Naive B cell (primary cell): Measurements from ENCODE around the gene SHANK2. TPM values are rescaled to one million over a fixed set of nuclear protein-coding genes. Genes with fewer than 3 reads are reported as not detected.

Source experiments
- ATAC-seq, 2 donors: fragments of 150-1000 bp; cut with Tn5 transposase; 2 replicates each; pipeline ENCODE4 v1.10.0; 2021; ENCODE audit warnings: low read depth in 2 of 2, mild to moderate bottlenecking in 2 of 2, moderate library complexity in 2 of 2
- DNase-seq: peaks from one replicate; pipeline ENCODE4 v3.0.0; 2022
- H3K27ac Mint-ChIP-seq, 6 donors: one replicate each; pipeline ENCODE4 v1.8.0; 2020 to 2022; ENCODE audit warnings: mild to moderate bottlenecking in 6 of 6, mixed read lengths in 6 of 6, moderate library complexity in 5 of 6, inconsistent platforms in 2 of 6
- H3K27me3 Mint-ChIP-seq, 3 donors: one replicate each; pipeline ENCODE4 v1.8.0; 2021 to 2022; ENCODE audit warnings: mixed read lengths in 3 of 3, mild to moderate bottlenecking in 1 of 3
- H3K36me3 Mint-ChIP-seq, 2 donors: one replicate each; pipeline ENCODE4 v1.8.0; 2020 to 2022; ENCODE audit warnings: mixed read lengths in 2 of 2, inconsistent platforms in 1 of 2, mild to moderate bottlenecking in 1 of 2
- H3K4me1 Mint-ChIP-seq, 3 donors: one replicate each; pipeline ENCODE4 v1.8.0; 2020 to 2022; ENCODE audit warnings: mixed read lengths in 3 of 3, inconsistent platforms in 1 of 3, mild to moderate bottlenecking in 1 of 3, moderate library complexity in 1 of 3
- H3K4me3 Mint-ChIP-seq, 8 donors: one replicate each; pipeline ENCODE4 v1.8.0; 2020 to 2022; ENCODE audit warnings: mild to moderate bottlenecking in 8 of 8, mixed read lengths in 8 of 8, moderate library complexity in 8 of 8, inconsistent platforms in 2 of 8
- H3K9me3 Mint-ChIP-seq, 7 donors: one replicate each; pipeline ENCODE4 v1.8.0; 2020 to 2022; ENCODE audit warnings: mixed read lengths in 7 of 7, mild to moderate bottlenecking in 5 of 7, inconsistent platforms in 2 of 7, moderate library complexity in 1 of 7
- polyA plus RNA-seq, 6 donors: library from polyadenylated mRNA; unstranded; fragments of 300-500 nt; fragmentation: Illumina TruSeq; gene quantifications; one replicate each; pipeline ENCODE4 v1.2.3, GENCODE V29; 2021; ENCODE audit warnings: low read depth in 6 of 6

The SHANK2 gene
- polyA plus RNA-seq, 6 donors from 2014 or later, result not detected

GRCh38 chr11:71283971-71284441 is 31.6 kb upstream of the SHANK2 start:
- no peak for ATAC-seq
- Mint-ChIP-seq H3K9me3 (peaks cover under 1 to 6% (median 4%) of the 10 kb centered on the region in 7 donors), H3K4me1 (no peaks in the 10 kb centered on the region), H3K4me3 (no peak overlapping the region), H3K27me3 (peaks cover 19 to 38% (median 35%) of the 10 kb centered on the region in 3 donors), H3K27ac (no peak overlapping the region), H3K36me3 (no peaks in the 10 kb centered on the region)
- no peak for DNase-seq

- DNase-seq (no peak), ATAC-seq (no peak)
- Mint-ChIP-seq H3K27ac (no peak overlapping the region), H3K4me1 (no peaks in the 10 kb centered on the region), H3K4me3 (no peak overlapping the region), H3K36me3 (no peaks in the 10 kb centered on the region), H3K27me3 (peaks cover 16 to 31% (median 30%) of the 10 kb centered on the region in 3 donors), H3K9me3 (no peaks in the 10 kb centered on the region)
These were observed 30.4 kb upstream of the SHANK2 start for GRCh38 chr11:71282581-71283351.

DNA sequence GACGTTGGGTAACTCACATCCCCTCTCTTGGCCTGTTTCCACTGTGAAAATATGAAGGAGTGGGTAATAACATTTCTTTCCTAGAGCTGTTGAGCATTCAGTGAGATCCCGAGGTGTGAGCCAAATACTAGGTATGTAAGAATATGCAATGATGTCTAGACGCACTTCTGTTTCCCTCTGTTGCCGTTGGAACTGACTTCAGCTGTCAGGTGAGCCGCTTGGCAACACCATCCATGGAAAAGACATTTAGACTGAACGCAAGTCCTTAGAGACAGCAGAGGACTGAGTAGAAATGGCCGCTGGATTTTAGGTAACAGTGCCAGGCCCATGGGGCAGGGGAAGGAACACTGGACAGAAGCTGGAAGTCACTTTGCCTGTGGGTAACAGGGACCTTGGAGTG is 29.5 kb upstream of the SHANK2 start:
- DNase-seq (no peak), ATAC-seq (no peak)
- H3K27ac Mint-ChIP-seq, result no peak overlapping the region
- no peaks in the 10 kb centered on the region for H3K4me1 Mint-ChIP-seq
- no peak overlapping the region for H3K4me3 Mint-ChIP-seq
- no peaks in the 10 kb centered on the region for H3K36me3 Mint-ChIP-seq
- H3K9me3 Mint-ChIP-seq, result no peaks in the 10 kb centered on the region
- H3K27me3 Mint-ChIP-seq, result peaks cover 12 to 39% (median 29%) of the 10 kb centered on the region in 3 donors

DNA sequence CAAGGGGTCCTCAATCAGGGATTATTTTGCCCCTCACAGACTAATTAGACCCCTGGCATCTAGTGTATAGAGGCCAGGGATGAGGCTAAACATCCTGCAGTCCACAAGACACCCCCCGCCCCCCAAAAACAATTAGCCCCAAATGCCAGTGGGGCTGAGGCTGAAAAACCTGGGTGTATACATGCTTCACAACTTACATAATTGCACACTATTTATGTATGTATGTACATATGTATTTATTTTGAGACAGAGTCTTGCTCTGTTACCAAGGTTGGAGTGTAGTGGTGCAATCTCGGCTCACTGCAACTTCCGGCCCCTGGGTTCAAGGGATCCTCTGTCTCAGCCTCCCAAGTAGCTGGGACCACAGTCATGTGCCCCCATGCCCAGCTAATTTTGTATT is 28.8 kb upstream of the SHANK2 start:
- ATAC-seq (no peak), DNase-seq (no peak)
- no peaks in the 10 kb centered on the region for H3K4me1 Mint-ChIP-seq
- H3K27ac Mint-ChIP-seq, result no peak overlapping the region
- H3K36me3 Mint-ChIP-seq, result no peaks in the 10 kb centered on the region
- peaks cover 13 to 41% (median 32%) of the 10 kb centered on the region in 3 donors for H3K27me3 Mint-ChIP-seq
- H3K4me3 Mint-ChIP-seq, result no peak overlapping the region
- H3K9me3 Mint-ChIP-seq, result no peaks in the 10 kb centered on the region

GRCh38 chr11:71279916-71280645 is 27.7 kb upstream of the SHANK2 start:
- Mint-ChIP-seq H3K9me3 (peaks cover 0 to 5% (median 0%) of the 10 kb centered on the region in 7 donors), H3K4me1 (no peaks in the 10 kb centered on the region), H3K36me3 (no peaks in the 10 kb centered on the region), H3K27me3 (peaks cover 9 to 42% (median 24%) of the 10 kb centered on the region in 3 donors), H3K4me3 (no peak overlapping the region), H3K27ac (no peak overlapping the region)
- DNase-seq (no peak), ATAC-seq (no peak)

DNA sequence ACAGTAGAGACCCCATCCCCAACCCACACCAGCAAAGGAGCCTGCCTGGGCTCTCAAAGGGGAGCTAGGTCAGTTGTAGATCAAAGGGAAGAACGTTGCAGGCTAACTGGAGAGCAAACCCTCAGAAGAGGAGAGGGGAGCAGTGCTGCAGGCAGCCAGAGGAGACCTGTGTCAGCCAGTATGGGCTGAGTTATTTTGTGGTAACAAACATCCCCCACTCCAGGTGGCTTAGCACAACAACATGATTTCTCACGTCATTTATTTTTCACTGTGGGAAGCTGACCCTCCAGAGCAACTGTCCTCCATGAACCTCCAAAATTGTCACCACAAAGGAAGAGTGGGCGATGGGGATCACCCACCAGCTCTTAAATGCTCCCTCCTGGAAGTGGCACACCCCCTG is 19.8 kb upstream of the SHANK2 start:
- Mint-ChIP-seq H3K27ac (no peak overlapping the region), H3K36me3 (peaks cover 0 to 8% of the 10 kb centered on the region in 2 donors), H3K4me3 (no peak overlapping the region), H3K4me1 (no peaks in the 10 kb centered on the region), H3K9me3 (peaks cover 8 to 38% (median 23%) of the 10 kb centered on the region in 7 donors), H3K27me3 (peaks cover 7 to 39% (median 20%) of the 10 kb centered on the region in 3 donors)
- DNase-seq (no peak), ATAC-seq (no peak)

DNA sequence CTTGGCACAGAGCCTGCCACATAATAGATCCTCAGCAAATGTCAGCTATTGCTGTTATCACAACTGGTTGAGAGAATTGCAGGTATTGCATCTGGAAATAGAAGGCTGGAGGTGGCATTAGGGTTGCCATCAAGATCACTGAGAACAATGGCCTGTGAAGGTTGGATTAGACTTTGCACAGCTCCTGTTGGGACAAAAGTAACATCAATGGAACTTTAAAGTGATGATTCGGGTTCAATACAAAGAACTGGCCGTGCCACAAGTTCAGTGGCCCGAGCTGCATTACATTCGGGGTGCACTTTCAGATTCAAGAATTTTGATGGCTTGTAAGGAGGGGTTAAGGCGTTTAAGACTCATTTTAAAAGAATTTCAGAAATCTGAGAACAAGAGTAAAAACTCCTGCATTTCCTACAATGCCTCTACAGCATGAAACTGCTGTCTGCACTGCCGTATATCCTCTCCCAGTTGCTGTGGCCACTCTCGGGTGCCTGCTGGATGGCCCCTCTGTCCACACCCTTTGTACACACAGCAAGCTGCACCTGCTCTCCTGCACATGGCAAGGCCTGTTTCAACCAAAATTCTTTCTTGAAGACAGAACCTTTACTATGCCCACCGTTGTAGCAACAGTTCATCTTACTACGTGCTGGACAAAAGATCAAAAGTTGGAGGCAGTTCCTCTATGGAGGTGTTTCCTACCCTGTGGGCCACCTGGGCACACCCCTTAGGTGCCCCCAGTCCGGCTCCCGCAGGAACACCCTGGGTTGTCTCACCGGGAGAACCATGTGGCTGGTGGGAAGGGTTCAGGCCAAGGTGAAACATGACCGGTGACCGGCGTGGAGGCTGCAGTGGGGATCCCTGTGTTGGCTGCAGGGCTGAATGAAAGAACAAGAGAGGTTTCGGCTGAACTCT is 17.5 kb upstream of the SHANK2 start:
- Mint-ChIP-seq H3K4me3 (no peak overlapping the region), H3K27me3 (peaks cover 18 to 42% (median 32%) of the 10 kb centered on the region in 3 donors), H3K27ac (no peak overlapping the region), H3K36me3 (peaks cover 5 to 8% of the 10 kb centered on the region in 2 donors), H3K4me1 (no peaks in the 10 kb centered on the region), H3K9me3 (peaks cover 8 to 31% (median 22%) of the 10 kb centered on the region in 7 donors)
- no peak for ATAC-seq
- no peak for DNase-seq

GRCh38 chr11:71268706-71269321 is 16.4 kb upstream of the SHANK2 start:
- Mint-ChIP-seq H3K4me1 (no peaks in the 10 kb centered on the region), H3K4me3 (no peak overlapping the region), H3K36me3 (peaks cover 5 to 8% of the 10 kb centered on the region in 2 donors), H3K27me3 (peaks cover 19 to 40% (median 38%) of the 10 kb centered on the region in 3 donors), H3K27ac (peak overlapping the region in 1 of 6 donors; percentile 38), H3K9me3 (peaks cover 7 to 20% (median 16%) of the 10 kb centered on the region in 7 donors)
- ATAC-seq (no peak), DNase-seq (no peak)

- peaks cover 0 to 5% of the 10 kb centered on the region in 2 donors for H3K36me3 Mint-ChIP-seq
- DNase-seq, result no peak
- H3K9me3 Mint-ChIP-seq, result peaks cover 0 to 11% (median 10%) of the 10 kb centered on the region in 7 donors
- H3K4me3 Mint-ChIP-seq, result no peak overlapping the region
- no peaks in the 10 kb centered on the region for H3K4me1 Mint-ChIP-seq
- H3K27ac Mint-ChIP-seq, result no peak overlapping the region
- ATAC-seq, result no peak
- peaks cover 23 to 46% (median 40%) of the 10 kb centered on the region in 3 donors for H3K27me3 Mint-ChIP-seq
These were observed 15.5 kb upstream of the SHANK2 start for GRCh38 chr11:71267807-71268421.

- DNase-seq, result no peak
- Mint-ChIP-seq H3K9me3 (no peaks in the 10 kb centered on the region), H3K36me3 (peaks cover 0 to 5% of the 10 kb centered on the region in 2 donors), H3K4me3 (no peak overlapping the region), H3K4me1 (no peaks in the 10 kb centered on the region), H3K27me3 (peaks cover 28 to 46% (median 40%) of the 10 kb centered on the region in 3 donors), H3K27ac (peak overlapping the region in 1 of 6 donors; percentile 18)
- ATAC-seq, result no peak
These were observed 13.9 kb upstream of the SHANK2 start for GRCh38 chr11:71266114-71266833.

DNA sequence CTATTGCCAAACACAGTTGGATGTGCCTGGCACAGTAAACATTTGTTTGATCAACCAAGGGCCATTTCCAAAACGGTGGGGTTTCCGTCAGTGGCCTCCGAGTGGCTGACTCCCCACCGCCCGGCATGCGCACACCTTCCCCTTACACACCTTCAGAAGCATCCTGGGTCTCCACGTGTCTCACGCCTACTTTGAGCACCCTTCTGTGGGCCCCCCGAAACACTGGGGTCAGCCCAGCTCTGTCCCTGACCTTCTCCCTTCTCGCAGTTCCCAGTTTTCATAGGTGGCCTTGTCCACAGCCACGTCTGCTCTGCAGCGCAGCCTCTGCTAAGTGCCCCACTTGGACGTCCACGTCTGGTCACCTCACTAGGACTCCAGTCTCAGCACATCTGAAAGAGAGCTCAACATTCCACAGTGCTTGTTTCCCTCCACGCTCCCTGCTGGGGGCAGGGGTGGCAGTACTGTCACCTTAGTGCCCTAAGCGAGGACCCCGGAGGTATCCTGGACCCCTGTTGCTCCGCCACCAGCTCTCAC is 13.2 kb upstream of the SHANK2 start:
- no peak overlapping the region for H3K4me3 Mint-ChIP-seq
- H3K27me3 Mint-ChIP-seq, result peaks cover 28 to 46% (median 40%) of the 10 kb centered on the region in 3 donors
- DNase-seq (no peak), ATAC-seq (no peak)
- peaks cover 0 to 5% of the 10 kb centered on the region in 2 donors for H3K36me3 Mint-ChIP-seq
- H3K4me1 Mint-ChIP-seq, result no peaks in the 10 kb centered on the region
- no peaks in the 10 kb centered on the region for H3K9me3 Mint-ChIP-seq
- H3K27ac Mint-ChIP-seq, result peak overlapping the region in 1 of 6 donors; percentile 56

DNA sequence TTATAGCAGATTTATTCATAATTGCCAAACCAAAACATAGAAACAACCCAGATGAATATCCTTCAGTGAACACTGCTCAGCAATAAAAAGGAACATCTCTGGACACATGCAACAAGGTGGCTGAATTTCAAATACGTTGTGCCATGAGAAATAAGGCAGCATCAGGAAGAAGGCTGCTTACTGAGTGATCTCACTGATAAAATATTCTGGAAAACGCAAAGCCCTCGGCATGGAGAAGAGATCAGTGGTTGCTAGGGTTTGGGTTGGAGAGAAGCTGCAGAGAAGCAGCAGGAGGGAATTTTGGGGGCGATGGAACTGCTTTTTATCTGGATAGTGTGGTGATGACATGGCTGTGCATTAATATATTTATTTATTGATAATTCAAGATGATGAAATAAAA is 11.0 kb upstream of the SHANK2 start:
- Mint-ChIP-seq H3K9me3 (peaks cover 0 to 10% (median 4%) of the 10 kb centered on the region in 7 donors), H3K27me3 (peaks cover 28 to 44% (median 33%) of the 10 kb centered on the region in 3 donors), H3K4me3 (no peak overlapping the region), H3K4me1 (no peaks in the 10 kb centered on the region), H3K27ac (no peak overlapping the region), H3K36me3 (peaks cover 0 to 5% of the 10 kb centered on the region in 2 donors)
- no peak for ATAC-seq
- no peak for DNase-seq
